B cell (primary cell): Measurements from ENCODE around the gene MFAP1. TPM values are rescaled to one million over a fixed set of nuclear protein-coding genes. Genes with fewer than 3 reads are reported as not detected.
"Not testable (repeated sequence)": the region's sequence is repeated elsewhere in the genome, so short reads cannot be mapped to it uniquely, and the experiment has no call there.

Experiments used
- ATAC-seq: fragments of 200-7000 bp; cut with Tn5 transposase; one replicate; pipeline ENCODE4 v1.10.0; 2021; ENCODE audit warnings: low read depth, mild to moderate bottlenecking, moderate number of reproducible peaks, moderate library complexity
- CTCF ChIA-PET: fragments of 350-600 bp; sonication (Branson Sonifier 250); formaldehyde crosslinking; loops from one replicate; lab custom pipeline; 2021; ENCODE audit warnings: antibody characterized with exemption, inconsistent platforms; lab: Charles Lee
- POLR2A ChIA-PET: fragments of 350-600 bp; sonication (Branson Sonifier 250); formaldehyde crosslinking; loops from one replicate; lab custom pipeline; 2021; ENCODE audit warnings: antibody characterized with exemption; lab: Charles Lee
- DNase-seq: peaks from one replicate; pipeline ENCODE4 v3.0.0; 2013
- H2AFZ ChIP-seq: 2 replicates; pipeline ENCODE4 v1.6.1; 2012; ENCODE audit warnings: mild to moderate bottlenecking, low read depth, low read length; ENCODE audit not compliant: insufficient read depth, poor library complexity, severe bottlenecking
- H3K27ac ChIP-seq, 2 donors: 1 replicate in 1 of 2; 2 replicates in 1 of 2; pipeline ENCODE4 v1.5.1; 2012 to 2013; ENCODE audit warnings: low read length in 2 of 2, mild to moderate bottlenecking in 2 of 2, moderate library complexity in 1 of 2
- H3K27me3 ChIP-seq, 4 experiments: fragments of 200-600 bp in 1 of 4; sonication (generic) in 1 of 4; replicated peaks in 1 of 4; 1 replicate in 2 of 4; 2 replicates in 2 of 4; pipeline versions ENCODE4 v1.6.1 to v1.7.0; 2013 to 2016; ENCODE audit warnings: low read length in 3 of 4, mild to moderate bottlenecking in 2 of 4, mixed read lengths in 1 of 4, moderate library complexity in 1 of 4; ENCODE audit not compliant: insufficient read depth in 4 of 4, control insufficient read depth in 3 of 4; ENCODE audit errors: control extremely low read depth in 1 of 4
- H3K36me3 ChIP-seq, 2 experiments: replicated peaks in 1 of 2; 1 replicate in 1 of 2; 2 replicates in 1 of 2; pipeline versions ENCODE4 v1.6.1 to v1.7.1; 2013; ENCODE audit warnings: low read length in 1 of 2; ENCODE audit not compliant: insufficient read depth in 2 of 2, control insufficient read depth in 1 of 2; ENCODE audit errors: control extremely low read depth in 1 of 2, extremely low read depth in 1 of 2
- H3K4me1 ChIP-seq, 2 donors: fragments of 200-600 bp in 1 of 2; sonication (generic) in 1 of 2; 1 replicate in 1 of 2; 2 replicates in 1 of 2; pipeline versions ENCODE4 v1.5.1 to v1.6.1; 2013 to 2017; ENCODE audit warnings: low read length in 2 of 2; ENCODE audit not compliant: control insufficient read depth in 2 of 2, insufficient read depth in 2 of 2
- H3K4me2 ChIP-seq: replicated peaks from 2 replicates; pipeline ENCODE3; 2012; ENCODE audit warnings: mild to moderate bottlenecking, low read depth, low read length; ENCODE audit not compliant: poor library complexity, severe bottlenecking
- H3K4me3 ChIP-seq, 5 experiments: fragments of 200-600 bp in 1 of 5; sonication (generic) in 1 of 5; 1 replicate in 3 of 5; 2 replicates in 2 of 5; pipeline versions ENCODE4 v1.5.1 to v1.7.0; 2011 to 2016; ENCODE audit warnings: low read length in 4 of 5, mild to moderate bottlenecking in 4 of 5, low read depth in 2 of 5, control low read depth in 1 of 5, moderate library complexity in 1 of 5; ENCODE audit not compliant: insufficient read depth in 1 of 5; ENCODE audit errors: control extremely low read depth in 1 of 5, extremely low read depth in 1 of 5
- H3K79me2 ChIP-seq: fragments of 200-600 bp; sonication (generic); one replicate; pipeline ENCODE4 v1.6.0; 2016; ENCODE audit warnings: low read length; ENCODE audit not compliant: control insufficient read depth, insufficient read depth
- H3K9ac ChIP-seq: fragments of 200-600 bp; sonication (generic); 2 replicates; pipeline ENCODE4 v1.6.1; 2017; ENCODE audit warnings: mild to moderate bottlenecking, low read length, moderate library complexity
- H3K9me3 ChIP-seq, 3 donors: one replicate each; pipeline versions ENCODE4 v1.6.1 to v1.7.1; 2013; ENCODE audit warnings: low read length in 2 of 3; ENCODE audit not compliant: control insufficient read depth in 2 of 3, insufficient read depth in 1 of 3; ENCODE audit errors: control extremely low read depth in 1 of 3
- H4K20me1 ChIP-seq: 2 replicates; pipeline ENCODE4 v1.6.0; 2012; ENCODE audit warnings: mild to moderate bottlenecking, low read length; ENCODE audit not compliant: insufficient read depth, control insufficient read depth, poor library complexity, severe bottlenecking
- H3K27ac Mint-ChIP-seq: one replicate; pipeline ENCODE4 v1.8.0; 2021; ENCODE audit warnings: mixed read lengths
- H3K27me3 Mint-ChIP-seq: one replicate; pipeline ENCODE4 v1.8.0; 2021; ENCODE audit warnings: mixed read lengths
- H3K4me1 Mint-ChIP-seq: one replicate; pipeline ENCODE4 v1.8.0; 2021; ENCODE audit warnings: mixed read lengths
- H3K4me3 Mint-ChIP-seq: one replicate; pipeline ENCODE4 v1.8.0; 2021; ENCODE audit warnings: mixed read lengths
- H3K9me3 Mint-ChIP-seq: one replicate; pipeline ENCODE4 v1.8.0; 2022; ENCODE audit warnings: mixed read lengths; ENCODE audit not compliant: insufficient read depth
- EZH2 ChIP-seq: IDR thresholded peaks from 2 replicates; pipeline ENCODE4 v1.6.1; 2012; ENCODE audit warnings: borderline replicate concordance, low read depth, mild to moderate bottlenecking, moderate library complexity, low read length; ENCODE audit not compliant: insufficient read depth, poor library complexity, severe bottlenecking
- whole genome bisulfite sequencing: methylation state at CpG from one replicate; pipeline ENCODE4 v1.1.5; 2013; ENCODE audit warnings: missing lambda C conversion rate; ENCODE audit not compliant: insufficient coverage; 5-methylcytosine and 5-hydroxymethylcytosine counted together
- intact Hi-C: fragments of 100-400 bp; cut with micrococcal nuclease; formaldehyde crosslinking; loops from one replicate; pipeline ENCODE4 v1.10.0; 2022
- polyA plus RNA-seq: library from polyadenylated mRNA; depleted of rRNA; stranded (reverse); fragments of >200 nt; gene quantifications from 2 replicates; pipeline ENCODE4 v1.2.3, GENCODE V29; 2012
- total RNA-seq, 2 donors: library from RNA; stranded (reverse); fragments of 120-200 nt in 1 of 2; gene quantifications; 1 replicate in 1 of 2; 2 replicates in 1 of 2; pipeline versions ENCODE4 v1.2.3 to v1.2.4, GENCODE V29; 2013 to 2022
- TF ChIP-seq, protein P1 (sequence below): fragments of 200-600 bp; IDR thresholded peaks from one replicate; pipeline ENCODE4 v1.8.0; 2022; ENCODE audit warnings: antibody characterized with exemption, mild to moderate bottlenecking

MFAP1 gene
- total and polyA plus RNA-seq, 2 donors (not counting 1 experiment from before 2014, with no cell fraction given) = 3.4 to 22.1 TPM

- no peaks in the 10 kb centered on the region for H3K4me1 ChIP-seq
- no peak overlapping the region for H3K9ac ChIP-seq
- TF ChIP-seq EZH2 = no peak
- TF ChIP-seq, protein P1, sequence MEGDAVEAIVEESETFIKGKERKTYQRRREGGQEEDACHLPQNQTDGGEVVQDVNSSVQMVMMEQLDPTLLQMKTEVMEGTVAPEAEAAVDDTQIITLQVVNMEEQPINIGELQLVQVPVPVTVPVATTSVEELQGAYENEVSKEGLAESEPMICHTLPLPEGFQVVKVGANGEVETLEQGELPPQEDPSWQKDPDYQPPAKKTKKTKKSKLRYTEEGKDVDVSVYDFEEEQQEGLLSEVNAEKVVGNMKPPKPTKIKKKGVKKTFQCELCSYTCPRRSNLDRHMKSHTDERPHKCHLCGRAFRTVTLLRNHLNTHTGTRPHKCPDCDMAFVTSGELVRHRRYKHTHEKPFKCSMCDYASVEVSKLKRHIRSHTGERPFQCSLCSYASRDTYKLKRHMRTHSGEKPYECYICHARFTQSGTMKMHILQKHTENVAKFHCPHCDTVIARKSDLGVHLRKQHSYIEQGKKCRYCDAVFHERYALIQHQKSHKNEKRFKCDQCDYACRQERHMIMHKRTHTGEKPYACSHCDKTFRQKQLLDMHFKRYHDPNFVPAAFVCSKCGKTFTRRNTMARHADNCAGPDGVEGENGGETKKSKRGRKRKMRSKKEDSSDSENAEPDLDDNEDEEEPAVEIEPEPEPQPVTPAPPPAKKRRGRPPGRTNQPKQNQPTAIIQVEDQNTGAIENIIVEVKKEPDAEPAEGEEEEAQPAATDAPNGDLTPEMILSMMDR = no peak
- no peak overlapping the region for H2AFZ ChIP-seq
- ATAC-seq = no peak
- H3K36me3 ChIP-seq = peaks cover 0 to 15% of the 10 kb centered on the region in 2 experiments
- no peaks in the 10 kb centered on the region for H3K79me2 ChIP-seq
- DNase-seq = no peak
- no peaks in the 10 kb centered on the region for H4K20me1 ChIP-seq
- intact Hi-C loops = no loop called here
- H3K4me3 Mint-ChIP-seq = no peak overlapping the region
- H3K4me3 ChIP-seq = no peak overlapping the region
- no peaks in the 10 kb centered on the region for H3K9me3 Mint-ChIP-seq
- no peak overlapping the region for H3K27ac ChIP-seq
- ChIA-PET POLR2A (no interaction called here), CTCF (no interaction called here)
- H3K27me3 Mint-ChIP-seq = no peaks in the 10 kb centered on the region
- no peak overlapping the region for H3K27ac Mint-ChIP-seq
- no peak overlapping the region for H3K4me2 ChIP-seq
- H3K9me3 ChIP-seq = no peaks in the 10 kb centered on the region
- H3K27me3 ChIP-seq = no peaks in the 10 kb centered on the region
- peaks cover 9% of the 10 kb centered on the region for H3K4me1 Mint-ChIP-seq
Observed at GRCh38 chr15:43845421-43845820, 20.9 kb upstream of the MFAP1 start.

- H3K4me1 ChIP-seq = peaks cover 11 to 26% of the 10 kb centered on the region in 2 donors
- H4K20me1 ChIP-seq, DNase-seq, H3K4me2 ChIP-seq, H3K36me3 ChIP-seq, H3K9ac ChIP-seq, H3K4me3 ChIP-seq, CTCF ChIA-PET, H3K9me3 ChIP-seq, H3K9me3 Mint-ChIP-seq, POLR2A ChIA-PET, H2AFZ ChIP-seq, ATAC-seq, intact Hi-C loops, H3K27me3 Mint-ChIP-seq, H3K27ac ChIP-seq, H3K27me3 ChIP-seq, H3K27ac Mint-ChIP-seq, H3K4me3 Mint-ChIP-seq: not testable (repeated sequence)
- H3K79me2 ChIP-seq = peaks cover 15% of the 10 kb centered on the region
- H3K4me1 Mint-ChIP-seq = peaks cover 26% of the 10 kb centered on the region
- WGBS = 91% methylated on average over 5 of the region's 6 CpGs
Observed at GRCh38 chr15:43832485-43832884, 8.0 kb upstream of the MFAP1 start.

DNA sequence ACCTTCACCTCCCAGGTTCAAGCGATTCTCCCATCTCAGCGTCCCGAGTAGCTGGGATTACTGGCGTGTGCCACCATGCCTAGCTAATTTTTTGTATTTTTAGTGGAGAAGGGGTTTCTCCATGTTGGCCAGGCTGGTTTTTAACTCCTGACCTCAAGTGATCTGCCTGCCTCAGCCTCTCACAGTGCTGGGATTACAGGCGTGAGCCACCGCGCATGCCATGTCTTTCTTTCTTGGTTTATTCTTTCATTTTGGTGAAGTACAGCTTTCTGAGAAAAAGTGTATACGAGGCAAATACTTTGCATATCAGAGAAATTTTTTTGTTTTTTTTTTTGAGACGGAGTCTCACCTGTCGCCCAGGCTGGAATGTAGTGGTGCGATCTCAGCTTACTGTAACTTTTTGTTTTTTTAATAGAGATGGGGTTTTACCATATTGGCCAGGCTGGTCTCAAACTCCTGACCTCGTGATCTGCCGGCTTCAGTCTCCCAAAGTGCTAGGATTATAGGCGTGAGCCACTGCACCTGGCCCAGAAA lies 7.1 kb upstream of the MFAP1 start:
- H3K79me2 ChIP-seq = peaks cover 15% of the 10 kb centered on the region
- H3K27ac Mint-ChIP-seq, H4K20me1 ChIP-seq, H3K27ac ChIP-seq, H2AFZ ChIP-seq, H3K27me3 Mint-ChIP-seq, H3K9me3 Mint-ChIP-seq, DNase-seq, H3K4me3 Mint-ChIP-seq, ATAC-seq, H3K4me2 ChIP-seq, H3K27me3 ChIP-seq, H3K4me3 ChIP-seq, H3K9ac ChIP-seq, POLR2A ChIA-PET, intact Hi-C loops, H3K36me3 ChIP-seq, H3K9me3 ChIP-seq: not testable (repeated sequence)
- CTCF ChIA-PET = interaction anchor here (0.9 kb wide), 1 partner anchor 55 kb away, joined by 3 read pairs; the partner anchor contains the start of gene ELL3
- H3K4me1 ChIP-seq = peaks cover 16 to 33% of the 10 kb centered on the region in 2 donors
- WGBS = 97% methylated on average over 8 of the region's 14 CpGs
- peaks cover 34% of the 10 kb centered on the region for H3K4me1 Mint-ChIP-seq
